NCI-H526 (cell line): ENCODE measurements around the gene CDC42EP4.

ENCODE experiments used
- DNase-seq, 2 experiments: peaks; one replicate each; lab custom pipeline; 2025; lab: John Stamatoyannopoulos, UW

CDC42EP4 gene

GRCh38 chr17:73300392-73300791 is 11.4 kb downstream of the CDC42EP4 start:
- no peak for DNase-seq

GRCh38 chr17:73297934-73298861 is 13.6 kb downstream of the CDC42EP4 start:
- DNase-seq: no peak

- DNase-seq: no peak
These were observed 18.3 kb downstream of the CDC42EP4 start for GRCh38 chr17:73293480-73293911.

- DNase-seq: no peak
These were observed 18.8 kb downstream of the CDC42EP4 start for GRCh38 chr17:73293031-73293430.

GRCh38 chr17:73292031-73292531 is 19.7 kb downstream of the CDC42EP4 start:
- DNase-seq: no peak

GRCh38 chr17:73291260-73291801 is 20.5 kb downstream of the CDC42EP4 start:
- no peak for DNase-seq

GRCh38 chr17:73290399-73291259 is 21.2 kb downstream of the CDC42EP4 start:
- no peak for DNase-seq

- no peak for DNase-seq
These were observed 22.1 kb downstream of the CDC42EP4 start for GRCh38 chr17:73289549-73290254.

GRCh38 chr17:73288534-73289302 is 23.1 kb downstream of the CDC42EP4 start:
- DNase-seq: no peak

- DNase-seq: no peak
These were observed 24.9 kb downstream of the CDC42EP4 start for GRCh38 chr17:73286863-73287296.

GRCh38 chr17:73285916-73286862 is 25.6 kb downstream of the CDC42EP4 start:
- no peak for DNase-seq

GRCh38 chr17:73285603-73285908 is 26.2 kb downstream of the CDC42EP4 start:
- no peak for DNase-seq

- no peak for DNase-seq
These were observed 26.7 kb downstream of the CDC42EP4 start for GRCh38 chr17:73284906-73285602.

- DNase-seq: no peak
These were observed 27.4 kb downstream of the CDC42EP4 start for GRCh38 chr17:73284354-73284753.

- DNase-seq: peak; percentile 29 to 77
These were observed 27.9 kb downstream of the CDC42EP4 start for GRCh38 chr17:73283841-73284282.

- no peak for DNase-seq
These were observed 28.6 kb downstream of the CDC42EP4 start for GRCh38 chr17:73283250-73283649.

GRCh38 chr17:73282629-73283028 is 29.2 kb downstream of the CDC42EP4 start:
- no peak for DNase-seq

- DNase-seq: no peak
These were observed 29.9 kb downstream of the CDC42EP4 start for GRCh38 chr17:73281928-73282327.

GRCh38 chr17:73280191-73280590 is 31.6 kb downstream of the CDC42EP4 start:
- DNase-seq: no peak
